Measurements from ENCODE around the gene LRRN1.
"Not testable (repeated sequence)": the region's sequence is repeated elsewhere in the genome, so short reads cannot be mapped to it uniquely, and the experiment has no call there.

LRRN1 gene

GRCh38 chr3:3804560-3804959, 5.3 kb downstream of the LRRN1 start:
- in situ Hi-C loops (cut with MboI; ENCODE audit: low pct_unique_long_range_greater_than_20kb, low sequenced_read_pairs): no loop called here
- no peak for DNase-seq

- in situ Hi-C loops (cut with MboI; ENCODE audit: low pct_unique_long_range_greater_than_20kb, low sequenced_read_pairs): no loop called here
- no peak for DNase-seq
These were observed 6.9 kb downstream of the LRRN1 start for GRCh38 chr3:3806092-3806491.

GRCh38 chr3:3806856-3807255, 7.6 kb downstream of the LRRN1 start:
- no peak for DNase-seq
- in situ Hi-C loops (cut with MboI; ENCODE audit: low pct_unique_long_range_greater_than_20kb, low sequenced_read_pairs): no loop called here

DNA sequence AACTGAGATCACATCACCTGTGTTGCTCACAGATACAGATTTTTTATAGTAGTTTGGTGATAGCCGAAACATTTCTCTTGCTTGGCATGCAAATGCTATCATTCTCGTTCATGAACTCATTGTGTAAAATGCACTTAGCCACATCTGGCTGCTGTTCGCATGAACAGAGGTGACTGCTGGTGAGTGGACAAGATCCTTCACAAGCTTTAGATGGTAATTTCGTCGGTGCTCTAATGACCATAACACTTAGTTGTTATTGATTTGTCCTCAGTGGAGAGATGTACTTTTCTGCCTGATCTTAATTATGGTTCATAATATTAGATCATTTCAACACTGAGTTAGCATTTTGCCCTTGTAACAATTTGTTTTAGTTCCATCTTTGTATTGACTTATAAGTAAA, 13.8 kb downstream of the LRRN1 start:
- DNase-seq: no peak
- in situ Hi-C loops (cut with MboI; ENCODE audit: low pct_unique_long_range_greater_than_20kb, low sequenced_read_pairs): no loop called here

DNA sequence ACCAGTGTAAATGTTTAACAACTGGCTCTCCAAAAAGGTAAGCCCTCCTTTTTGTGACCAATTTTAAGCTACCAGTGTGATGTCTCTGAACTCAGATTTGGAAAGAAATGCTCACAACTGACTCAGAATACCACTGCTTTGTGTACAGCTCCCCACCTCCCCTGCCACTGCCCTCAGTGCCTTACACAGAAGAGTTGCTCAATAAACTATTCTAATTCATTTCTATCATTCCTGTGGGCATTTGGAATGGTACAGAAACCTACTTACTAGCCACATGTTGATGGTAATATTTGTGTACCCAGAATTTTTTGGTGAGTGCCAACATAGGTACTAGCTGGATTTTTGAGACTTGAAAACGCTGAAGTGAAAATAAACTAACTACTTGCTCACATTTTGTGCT, 16.0 kb downstream of the LRRN1 start:
- in situ Hi-C loops (cut with MboI; ENCODE audit: low pct_unique_long_range_greater_than_20kb, low sequenced_read_pairs): no loop called here
- DNase-seq: no peak

DNA sequence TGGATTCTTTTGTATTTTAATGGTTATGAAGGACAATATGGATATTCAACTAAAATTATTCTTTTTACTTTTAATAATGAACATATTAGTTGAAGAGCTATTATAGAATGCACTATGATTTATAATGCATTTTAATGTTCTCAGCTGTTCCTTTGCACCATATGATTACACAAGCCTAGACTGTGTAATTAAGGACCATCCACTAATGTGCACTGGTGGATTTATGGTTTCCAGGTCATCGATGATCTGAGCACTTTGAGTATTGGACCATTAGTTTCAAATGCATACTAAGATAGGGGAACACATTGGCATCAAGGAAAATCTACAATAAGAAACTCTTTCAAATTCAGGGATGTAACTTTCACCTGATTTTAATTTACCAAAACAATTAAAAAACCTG, 16.8 kb downstream of the LRRN1 start:
- in situ Hi-C loops (cut with MboI; ENCODE audit: low pct_unique_long_range_greater_than_20kb, low sequenced_read_pairs): no loop called here

DNA sequence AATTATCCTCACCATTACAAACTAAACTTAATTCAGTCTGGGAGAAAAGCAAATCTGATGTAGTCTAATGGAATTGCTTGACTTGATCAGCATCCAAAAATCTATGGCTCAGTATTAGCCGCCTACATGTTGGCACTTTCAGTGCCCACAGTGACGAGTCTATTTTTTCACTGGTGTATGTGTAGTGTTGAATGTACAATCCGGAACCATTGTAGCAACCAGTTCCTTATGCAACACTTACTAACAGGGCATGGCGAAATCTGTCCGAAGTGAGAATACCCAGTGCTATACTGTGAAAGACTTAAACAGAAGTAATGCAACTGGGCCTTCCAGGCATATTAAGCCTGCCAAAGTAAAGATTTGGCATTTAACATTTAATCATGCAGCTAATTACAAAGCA, 18.6 kb downstream of the LRRN1 start:
- no peak for DNase-seq
- in situ Hi-C loops (cut with MboI; ENCODE audit: low pct_unique_long_range_greater_than_20kb, low sequenced_read_pairs): no loop called here

More for the DNA sequence above, 16.8 kb downstream of the LRRN1 start:
- DNase-seq: no peak

- no peak for DNase-seq
- in situ Hi-C loops (cut with MboI; ENCODE audit: low pct_unique_long_range_greater_than_20kb, low sequenced_read_pairs): no loop called here
These were observed 22.5 kb downstream of the LRRN1 start for GRCh38 chr3:3821777-3822176.

DNA sequence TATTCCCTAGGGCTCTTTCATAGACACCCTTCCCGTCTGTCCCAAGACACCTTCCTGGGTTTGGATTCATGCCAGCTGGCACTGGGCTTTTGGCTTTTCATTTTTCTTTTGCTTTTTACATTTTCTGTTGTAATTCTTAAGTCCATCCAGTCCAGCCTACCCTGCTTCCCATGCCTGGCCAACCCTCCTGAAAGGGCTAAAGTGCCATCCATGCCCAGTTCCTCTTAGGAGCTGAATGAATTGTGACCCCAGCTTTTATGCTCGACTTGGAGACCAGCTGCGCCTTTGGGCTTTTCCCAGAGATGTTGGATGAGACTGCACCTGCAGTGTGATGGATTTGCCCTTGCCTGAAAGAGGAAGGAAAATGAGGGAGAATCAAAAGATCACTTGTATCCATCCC, 25.8 kb downstream of the LRRN1 start:
- no peak for DNase-seq
- in situ Hi-C loops (cut with MboI; ENCODE audit: low pct_unique_long_range_greater_than_20kb, low sequenced_read_pairs): no loop called here

DNA sequence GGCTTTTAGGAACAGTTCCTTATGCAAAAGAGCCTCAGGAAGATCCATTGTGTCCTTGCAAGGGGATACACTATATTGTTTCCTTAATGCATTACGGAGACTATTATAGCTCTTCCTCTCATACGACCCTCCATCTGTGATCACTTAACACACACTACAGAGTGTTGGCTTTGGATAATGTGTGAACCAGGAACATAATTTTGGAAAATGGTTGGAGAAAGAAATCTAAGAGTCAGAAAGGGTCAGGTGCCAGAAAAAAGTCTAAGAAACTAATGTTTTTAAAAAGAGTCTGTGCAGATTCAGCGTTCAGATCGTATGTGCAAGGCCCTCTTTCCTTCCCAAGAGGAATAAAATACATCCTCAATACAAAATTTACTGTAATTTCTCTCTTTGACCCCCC, 27.3 kb downstream of the LRRN1 start:
- in situ Hi-C loops (cut with MboI; ENCODE audit: low pct_unique_long_range_greater_than_20kb, low sequenced_read_pairs): no loop called here
- no peak for DNase-seq

DNA sequence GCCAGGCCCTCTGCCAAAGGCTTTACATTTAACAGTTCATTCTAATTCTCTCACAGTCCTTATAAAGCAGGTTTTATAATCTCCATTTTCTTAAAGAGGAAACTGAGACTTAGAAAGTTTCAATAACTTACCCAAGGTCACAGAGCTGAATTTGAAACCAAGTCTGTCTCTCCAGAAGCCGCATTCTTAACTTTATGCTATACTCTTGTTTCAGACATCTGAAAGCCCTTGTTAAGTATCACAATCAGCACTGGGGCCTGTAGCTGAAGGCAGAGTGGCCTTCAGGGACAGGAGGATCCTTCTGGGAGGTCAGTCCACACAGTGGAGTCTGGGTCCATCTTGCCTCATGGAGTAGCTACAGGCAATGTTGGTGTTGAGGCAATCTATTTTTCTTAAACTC, 27.9 kb downstream of the LRRN1 start:
- no peak for DNase-seq
- in situ Hi-C loops (cut with MboI; ENCODE audit: low pct_unique_long_range_greater_than_20kb, low sequenced_read_pairs): no loop called here

GRCh38 chr3:3828417-3828816, 29.2 kb downstream of the LRRN1 start:
- DNase-seq; in situ Hi-C loops (cut with MboI; ENCODE audit: low pct_unique_long_range_greater_than_20kb, low sequenced_read_pairs): not testable (repeated sequence)

DNA sequence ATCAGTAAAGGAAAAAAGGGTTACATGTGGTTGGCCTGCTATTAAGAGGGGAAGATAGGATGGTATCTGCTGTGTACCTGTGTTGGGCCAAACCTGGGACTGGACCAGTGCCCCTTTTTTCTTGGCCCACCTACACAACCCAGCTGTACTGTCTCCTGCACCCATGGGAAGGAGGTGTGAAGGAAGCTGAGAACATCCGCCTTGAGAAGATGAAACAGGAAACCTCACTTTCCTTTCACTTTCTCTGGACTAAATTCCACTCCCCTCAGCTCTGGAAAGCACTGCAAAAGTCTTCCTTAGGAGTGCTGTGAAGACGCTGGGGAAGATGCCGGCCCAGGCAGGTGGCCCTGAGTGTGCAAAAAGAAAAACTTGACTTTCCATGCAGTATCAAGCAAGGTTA, 37.6 kb downstream of the LRRN1 start:
- DNase-seq: no peak
- in situ Hi-C loops (cut with MboI; ENCODE audit: low pct_unique_long_range_greater_than_20kb, low sequenced_read_pairs): no loop called here

DNA sequence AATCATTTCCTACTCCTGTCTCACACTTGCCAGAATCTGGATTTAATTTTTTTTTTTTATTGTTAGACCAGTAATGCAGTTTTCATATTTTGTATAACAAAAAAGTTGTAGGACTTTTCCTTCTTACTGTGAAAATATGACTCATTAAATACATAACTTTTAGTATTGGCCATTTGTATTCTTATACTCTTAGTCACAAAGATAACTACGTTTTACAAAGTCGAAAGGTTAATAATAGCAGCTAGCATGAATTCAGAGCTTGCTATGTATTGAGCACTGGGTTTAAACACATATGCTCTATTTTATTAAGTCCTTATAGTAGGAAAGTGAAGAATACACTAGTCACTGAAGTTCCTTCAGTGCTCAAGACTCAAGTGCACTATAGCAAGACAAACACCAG, 43.1 kb downstream of the LRRN1 start:
- no peak for DNase-seq
- in situ Hi-C loops (cut with MboI; ENCODE audit: low pct_unique_long_range_greater_than_20kb, low sequenced_read_pairs): no loop called here

DNA sequence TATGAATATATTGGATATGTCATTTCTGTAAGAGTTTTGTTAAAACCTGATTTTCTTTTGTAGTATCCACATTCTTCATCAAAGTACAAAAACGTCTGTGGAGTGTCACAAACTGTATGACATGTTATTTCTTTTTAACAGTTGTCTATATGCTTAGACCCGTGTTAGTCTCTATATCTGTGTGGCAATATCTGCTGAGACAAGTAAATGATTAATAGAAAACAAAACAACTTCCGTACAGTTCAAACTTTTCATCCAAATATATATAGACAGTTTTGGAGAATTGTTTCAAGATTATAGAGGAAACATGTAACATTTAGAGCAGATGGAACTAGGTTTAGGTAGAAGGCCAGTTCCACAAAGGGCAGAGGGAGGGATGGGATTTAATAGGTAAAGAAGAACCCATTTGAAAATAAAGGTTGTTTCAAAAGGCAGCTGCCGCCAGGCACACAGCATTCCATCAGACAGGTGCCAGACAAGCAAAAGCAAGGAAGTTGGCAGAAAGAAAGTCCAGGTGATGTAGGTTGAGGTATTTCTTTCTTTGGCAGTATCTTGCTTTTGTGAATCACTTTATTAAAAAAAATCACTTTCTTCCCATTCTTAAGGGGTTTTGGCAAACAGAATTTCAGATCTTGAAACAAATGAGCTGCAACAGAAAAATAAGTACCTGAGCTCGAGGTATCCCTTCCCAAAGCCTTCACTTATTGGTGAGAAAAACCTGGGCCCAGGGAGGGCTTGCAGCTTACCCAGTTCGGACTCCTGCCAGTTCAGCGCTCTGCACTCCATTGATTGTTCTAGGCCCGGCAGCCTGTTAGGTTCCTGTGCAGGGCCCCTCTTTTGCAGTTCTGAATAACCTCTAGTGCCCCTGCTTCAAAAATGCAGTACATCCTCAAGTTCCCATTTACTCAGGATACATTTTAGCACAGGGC, 49.0 kb downstream of the LRRN1 start:
- in situ Hi-C loops (cut with MboI; ENCODE audit: low pct_unique_long_range_greater_than_20kb, low sequenced_read_pairs): no loop called here
- DNase-seq: no peak

DNA sequence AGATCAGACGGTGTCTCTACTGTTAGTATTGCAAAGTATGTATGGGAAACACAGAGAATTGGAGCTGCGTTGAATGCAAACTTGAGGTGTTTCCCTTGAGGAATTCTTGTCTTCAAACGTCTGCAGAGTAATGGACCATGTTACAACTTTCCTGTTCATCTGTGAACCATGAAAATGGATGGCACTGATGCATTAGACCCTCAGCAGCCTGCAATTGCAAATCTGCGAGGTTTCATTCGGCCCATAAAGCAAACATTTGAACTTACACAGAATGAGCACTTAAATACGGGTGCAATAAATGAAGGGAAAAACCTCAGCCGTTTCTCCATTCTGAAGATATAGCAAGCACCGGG, 49.7 kb downstream of the LRRN1 start:
- in situ Hi-C loops (cut with MboI; ENCODE audit: low pct_unique_long_range_greater_than_20kb, low sequenced_read_pairs): no loop called here
- no peak for DNase-seq

DNA sequence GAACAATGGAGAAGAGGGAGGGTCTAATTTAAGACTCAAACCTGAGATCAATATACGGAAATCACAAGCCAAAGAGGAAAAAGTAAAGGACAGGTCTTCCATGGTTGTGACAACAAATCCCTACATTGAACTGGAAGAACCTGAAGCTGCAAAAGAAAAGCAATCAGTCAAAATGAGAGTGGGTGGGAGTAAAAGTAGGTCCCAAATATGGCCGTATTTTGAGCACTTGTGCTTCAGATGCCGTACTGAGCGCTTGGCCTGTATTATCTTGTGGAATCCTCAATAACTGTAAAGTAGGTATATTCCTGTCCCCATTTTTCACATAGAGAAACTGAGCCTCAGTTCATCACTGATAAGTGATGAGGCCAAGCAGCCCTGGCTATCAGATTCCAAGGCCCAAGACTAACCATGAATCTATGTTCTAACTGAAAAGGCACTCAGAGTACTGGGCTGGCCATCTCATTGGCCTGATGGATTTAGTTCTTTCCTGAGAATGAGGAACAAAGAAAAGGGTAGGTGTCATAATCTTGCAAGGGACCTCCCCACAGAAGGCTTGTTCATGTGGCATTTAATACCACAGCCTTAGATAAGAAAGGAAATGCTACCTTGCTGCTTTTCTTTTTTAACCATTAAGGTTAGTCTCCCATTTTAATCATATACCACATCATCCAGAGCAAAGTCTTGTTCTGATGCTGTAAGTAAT, 52.5 kb downstream of the LRRN1 start:
- DNase-seq: no peak
- in situ Hi-C loops (cut with MboI; ENCODE audit: low pct_unique_long_range_greater_than_20kb, low sequenced_read_pairs): no loop called here

DNA sequence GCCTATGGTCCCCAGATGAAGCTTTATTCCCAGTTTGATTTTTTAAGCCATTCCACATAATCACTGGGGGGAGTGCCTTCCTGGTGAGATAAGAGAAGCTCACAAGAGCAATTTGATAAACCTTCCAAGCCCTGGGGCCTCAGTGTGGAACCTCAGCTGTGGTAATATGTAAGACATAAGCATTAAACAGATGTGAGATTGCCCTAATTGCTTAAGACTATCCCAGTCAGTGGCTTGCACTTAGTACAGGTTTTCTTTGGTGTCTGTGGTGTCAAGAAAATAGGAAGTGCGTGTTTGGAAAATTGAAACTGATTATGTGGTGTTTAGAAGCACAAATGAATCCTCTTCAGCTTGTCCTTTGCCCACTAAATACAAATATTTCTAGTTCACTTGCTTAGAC, 54.3 kb downstream of the LRRN1 start:
- in situ Hi-C loops (cut with MboI; ENCODE audit: low pct_unique_long_range_greater_than_20kb, low sequenced_read_pairs): no loop called here
- DNase-seq: no peak

DNA sequence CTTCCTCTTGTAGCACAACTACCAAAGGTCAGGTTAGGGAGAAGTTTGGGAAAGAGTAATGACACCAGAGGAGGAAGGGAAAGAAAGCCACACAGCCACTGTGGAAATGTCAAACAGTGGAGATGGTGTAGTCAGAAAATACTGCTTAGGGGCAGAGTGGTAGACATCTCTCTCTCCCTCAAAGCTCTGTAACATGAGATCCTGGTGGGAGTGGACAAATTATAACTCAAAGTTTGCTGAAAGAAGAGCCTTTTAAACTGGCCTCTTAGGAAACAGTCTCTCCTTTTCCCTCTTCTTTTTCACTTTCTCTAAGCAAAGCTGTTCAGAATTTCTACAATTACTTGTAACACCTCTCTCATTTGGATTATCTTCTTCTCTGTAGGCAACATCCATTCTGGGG, 55.8 kb downstream of the LRRN1 start:
- DNase-seq: no peak
- in situ Hi-C loops (cut with MboI; ENCODE audit: low pct_unique_long_range_greater_than_20kb, low sequenced_read_pairs): no loop called here

DNA sequence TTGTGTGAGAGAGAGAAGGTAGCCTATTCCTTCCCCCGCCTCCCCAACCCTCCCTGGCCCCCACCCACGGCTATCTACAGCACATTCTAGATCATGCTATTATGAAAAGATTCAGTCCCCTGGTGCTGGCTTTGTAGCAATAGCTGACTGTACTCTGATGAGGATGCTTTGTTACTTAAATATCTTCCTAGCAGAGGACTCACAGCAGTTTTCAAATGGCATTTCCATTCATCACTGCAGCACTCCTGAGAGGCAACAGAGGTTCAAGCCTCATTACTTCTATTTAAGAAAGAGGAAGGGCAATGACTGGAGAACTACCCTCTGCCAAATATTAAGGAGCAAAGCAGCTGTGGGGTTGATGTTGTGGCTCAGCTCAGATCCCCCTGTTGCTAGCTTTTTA, 61.0 kb downstream of the LRRN1 start:
- in situ Hi-C loops (cut with MboI; ENCODE audit: low pct_unique_long_range_greater_than_20kb, low sequenced_read_pairs): no loop called here
- DNase-seq: no peak

- in situ Hi-C loops (cut with MboI; ENCODE audit: low pct_unique_long_range_greater_than_20kb, low sequenced_read_pairs): no loop called here
- DNase-seq: no peak
These were observed 63.3 kb downstream of the LRRN1 start for GRCh38 chr3:3862534-3862933.
